ENCODE data around the gene CTIF. TPM values are rescaled to one million over a fixed set of nuclear protein-coding genes. Genes with fewer than 3 reads are reported as not detected.

Gene CTIF
- total RNA-seq, 1 donor from 2014 or later, result 48.5 TPM

DNA sequence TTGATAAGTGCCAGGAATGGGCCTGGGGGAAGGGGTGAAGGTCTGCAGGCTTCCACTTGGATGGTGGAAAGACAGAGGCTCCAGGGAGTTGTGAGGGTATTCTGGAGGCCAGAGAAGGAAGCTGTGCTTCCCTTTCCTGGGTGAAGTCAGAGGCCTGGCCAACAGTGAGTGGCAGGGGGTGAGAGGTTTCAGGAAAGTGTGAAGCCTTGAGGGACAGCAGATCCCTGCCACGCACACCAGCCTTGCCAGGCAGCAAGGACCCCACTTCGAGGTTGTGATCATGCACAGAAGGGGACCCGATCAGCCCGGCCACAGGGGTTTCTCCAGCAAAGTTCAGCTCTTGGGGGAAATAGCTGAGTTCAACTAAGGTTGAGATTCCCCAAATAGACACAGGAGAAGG is 345.5 kb downstream of the CTIF start:
- TF ChIP-seq, protein P1, sequence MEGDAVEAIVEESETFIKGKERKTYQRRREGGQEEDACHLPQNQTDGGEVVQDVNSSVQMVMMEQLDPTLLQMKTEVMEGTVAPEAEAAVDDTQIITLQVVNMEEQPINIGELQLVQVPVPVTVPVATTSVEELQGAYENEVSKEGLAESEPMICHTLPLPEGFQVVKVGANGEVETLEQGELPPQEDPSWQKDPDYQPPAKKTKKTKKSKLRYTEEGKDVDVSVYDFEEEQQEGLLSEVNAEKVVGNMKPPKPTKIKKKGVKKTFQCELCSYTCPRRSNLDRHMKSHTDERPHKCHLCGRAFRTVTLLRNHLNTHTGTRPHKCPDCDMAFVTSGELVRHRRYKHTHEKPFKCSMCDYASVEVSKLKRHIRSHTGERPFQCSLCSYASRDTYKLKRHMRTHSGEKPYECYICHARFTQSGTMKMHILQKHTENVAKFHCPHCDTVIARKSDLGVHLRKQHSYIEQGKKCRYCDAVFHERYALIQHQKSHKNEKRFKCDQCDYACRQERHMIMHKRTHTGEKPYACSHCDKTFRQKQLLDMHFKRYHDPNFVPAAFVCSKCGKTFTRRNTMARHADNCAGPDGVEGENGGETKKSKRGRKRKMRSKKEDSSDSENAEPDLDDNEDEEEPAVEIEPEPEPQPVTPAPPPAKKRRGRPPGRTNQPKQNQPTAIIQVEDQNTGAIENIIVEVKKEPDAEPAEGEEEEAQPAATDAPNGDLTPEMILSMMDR (conservative IDR thresholded peaks at IDR 0.05), result no peak
- peaks cover 13% of the 10 kb centered on the region for H3K4me1 Mint-ChIP-seq (ENCODE audit: unreplicated experiment)
- no peak overlapping the region for H3K4me3 Mint-ChIP-seq
- H3K27ac Mint-ChIP-seq, result no peak overlapping the region
- peaks cover 4% of the 10 kb centered on the region for H3K36me3 Mint-ChIP-seq
- H3K9me3 Mint-ChIP-seq, result peaks cover 11% of the 10 kb centered on the region
- H3K27me3 Mint-ChIP-seq, result no peaks in the 10 kb centered on the region
- DNase-seq (ENCODE audit: extremely low spot score, unreplicated experiment), result no peak

DNA sequence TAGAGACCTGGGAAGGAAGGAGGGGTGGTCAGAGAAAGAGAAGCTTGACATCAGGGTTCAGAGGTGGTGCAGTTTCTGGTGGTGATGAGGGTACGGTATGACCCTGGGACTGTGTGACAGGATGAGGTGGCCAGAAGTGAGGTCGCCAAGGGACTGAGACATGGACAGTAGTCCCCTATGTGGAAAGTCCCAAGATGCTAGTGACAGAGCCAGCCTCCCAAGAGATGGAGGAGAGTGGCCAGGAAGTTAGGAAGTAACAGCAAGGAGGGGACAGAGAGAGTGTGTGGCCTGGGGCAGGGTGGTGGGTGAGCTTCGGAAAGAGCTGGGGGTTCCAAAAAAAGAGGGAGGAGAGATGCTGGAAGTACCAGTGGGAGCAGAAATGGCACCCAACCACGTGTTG is 345.9 kb downstream of the CTIF start:
- TF ChIP-seq, protein P1 (conservative IDR thresholded peaks at IDR 0.05), result no peak
- Mint-ChIP-seq H3K36me3 (peaks cover 4% of the 10 kb centered on the region), H3K9me3 (peaks cover 11% of the 10 kb centered on the region), H3K4me1 (ENCODE audit: unreplicated experiment) (peaks cover 17% of the 10 kb centered on the region), H3K27me3 (no peaks in the 10 kb centered on the region), H3K4me3 (no peak overlapping the region), H3K27ac (no peak overlapping the region)
- no peak for DNase-seq (ENCODE audit: extremely low spot score, unreplicated experiment)

DNA sequence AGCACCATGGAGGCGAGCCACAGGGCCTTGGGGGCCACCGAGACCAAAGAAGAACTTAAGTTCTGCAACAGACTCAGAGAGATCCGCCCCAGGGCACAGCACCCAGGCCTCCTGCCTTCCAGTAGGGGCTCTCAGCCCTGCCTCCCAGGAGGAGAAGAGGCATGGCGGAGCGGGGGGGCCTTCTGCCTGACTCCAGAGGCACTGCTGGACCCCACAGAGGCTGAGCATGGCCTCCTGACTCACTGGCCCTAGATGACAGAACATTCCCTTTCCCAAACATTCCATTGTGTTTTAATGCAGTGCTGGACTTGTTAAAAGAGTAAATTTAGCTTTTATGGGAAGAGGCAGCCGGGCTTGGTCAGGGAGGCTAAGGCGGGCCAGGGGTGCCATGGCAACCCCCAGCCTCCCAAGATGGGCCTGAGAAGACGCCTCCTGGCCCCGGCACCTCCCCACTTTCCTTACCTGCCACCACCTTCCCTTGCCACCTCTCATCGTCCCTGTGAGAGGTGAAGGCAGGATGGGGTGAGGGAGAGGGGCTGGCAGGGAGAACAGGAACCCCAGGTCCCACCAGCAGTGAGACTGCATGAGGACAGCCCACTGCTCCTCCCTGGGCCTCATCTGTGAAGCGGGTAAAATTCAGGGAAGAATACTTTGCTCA is 346.6 kb downstream of the CTIF start:
- Mint-ChIP-seq H3K36me3 (no peaks in the 10 kb centered on the region), H3K4me1 (ENCODE audit: unreplicated experiment) (peaks cover 23% of the 10 kb centered on the region), H3K4me3 (no peak overlapping the region), H3K27me3 (no peaks in the 10 kb centered on the region), H3K27ac (no peak overlapping the region), H3K9me3 (peaks cover 8% of the 10 kb centered on the region)
- TF ChIP-seq, protein P1 (conservative IDR thresholded peaks at IDR 0.05), result no peak
- no peak for DNase-seq (ENCODE audit: extremely low spot score, unreplicated experiment)

DNA sequence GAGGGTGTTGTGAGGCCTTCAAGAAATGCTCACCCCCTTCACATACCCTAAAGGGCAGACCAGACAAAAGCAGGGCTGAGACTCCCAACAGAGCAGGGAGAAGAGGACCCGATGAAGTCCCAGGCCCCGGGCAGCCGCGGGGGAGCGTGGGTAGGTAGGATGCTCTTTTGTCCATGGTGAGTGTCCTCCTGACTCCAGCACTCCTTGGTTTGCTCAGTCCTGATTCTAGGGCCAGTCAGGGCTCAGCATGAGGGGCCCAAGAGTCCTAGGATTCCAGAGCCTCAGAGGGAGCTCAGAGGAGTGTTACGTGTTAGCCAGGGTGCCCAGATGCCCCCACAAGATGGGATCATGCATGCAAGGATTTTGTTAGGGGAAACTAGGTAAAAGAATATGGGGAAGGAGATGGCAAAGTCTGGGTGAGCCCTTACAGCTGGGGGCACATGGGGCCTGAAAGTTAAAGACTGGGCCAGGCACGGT is 347.1 kb downstream of the CTIF start:
- Mint-ChIP-seq H3K4me3 (peak overlapping the region; percentile 47), H3K27ac (no peak overlapping the region), H3K36me3 (no peaks in the 10 kb centered on the region), H3K27me3 (no peaks in the 10 kb centered on the region), H3K4me1 (ENCODE audit: unreplicated experiment) (peaks cover 29% of the 10 kb centered on the region), H3K9me3 (peaks cover 5% of the 10 kb centered on the region)
- no peak for DNase-seq (ENCODE audit: extremely low spot score, unreplicated experiment)
- TF ChIP-seq, protein P1 (conservative IDR thresholded peaks at IDR 0.05), result no peak

DNA sequence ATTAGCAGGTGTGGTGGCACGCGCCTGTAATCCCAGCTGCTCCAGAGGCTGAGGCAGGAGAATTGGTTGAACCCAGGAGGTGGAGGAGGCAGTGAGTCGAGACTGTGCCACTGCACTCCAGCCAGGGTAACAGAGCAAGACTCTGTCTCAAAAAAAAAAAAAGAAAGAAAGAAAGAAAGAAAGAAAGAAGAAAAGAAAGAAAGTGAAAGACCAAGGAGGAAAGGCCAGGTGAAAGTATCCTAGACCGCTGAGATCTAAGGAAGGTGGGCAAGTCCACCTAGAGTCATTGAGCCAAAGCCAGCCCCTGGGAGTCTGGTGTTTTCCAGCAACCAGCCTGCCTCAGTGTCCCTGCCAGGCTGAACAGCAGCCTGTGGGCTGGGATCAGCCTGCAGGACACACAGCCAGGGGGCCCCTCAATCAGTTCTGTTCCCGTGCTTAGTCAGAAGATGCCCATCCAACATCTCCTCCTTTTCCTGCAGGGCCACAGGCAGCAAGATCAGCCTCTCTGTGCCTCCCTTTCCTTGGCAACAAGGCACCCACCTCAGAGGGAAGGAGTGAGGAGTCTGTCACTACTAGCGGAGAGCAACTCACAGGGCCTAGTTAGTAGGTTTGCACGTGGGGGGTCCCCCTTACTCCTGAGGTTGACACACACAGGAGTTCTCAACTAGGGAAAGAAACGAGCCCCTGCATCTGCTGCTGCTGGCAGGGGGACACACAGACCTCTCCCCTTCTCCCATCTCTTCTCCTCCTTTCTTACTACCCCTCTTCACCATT is 347.9 kb downstream of the CTIF start:
- Mint-ChIP-seq H3K4me1 (ENCODE audit: unreplicated experiment) (peaks cover 29% of the 10 kb centered on the region), H3K36me3 (no peaks in the 10 kb centered on the region), H3K27ac (no peak overlapping the region), H3K4me3 (no peak overlapping the region), H3K27me3 (no peaks in the 10 kb centered on the region), H3K9me3 (peaks cover 5% of the 10 kb centered on the region)
- TF ChIP-seq, protein P1 (conservative IDR thresholded peaks at IDR 0.05), result no peak
- DNase-seq (ENCODE audit: extremely low spot score, unreplicated experiment), result no peak
